GM23248 (cell line): ENCODE results near the gene SUMO4.

ENCODE experiments used
- EZH2 ChIP-seq: fragments of 200-600 bp; sonication (generic); IDR thresholded peaks from 2 replicates; pipeline ENCODE4 v1.6.1; 2018; ENCODE audit warnings: antibody characterized with exemption, mild to moderate bottlenecking; ENCODE audit not compliant: insufficient read depth, poor library complexity, severe bottlenecking
- EZH2phosphoT487 ChIP-seq: fragments of 200-600 bp; sonication (generic); IDR thresholded peaks from 2 replicates; pipeline ENCODE4 v1.6.1; 2018; ENCODE audit warnings: antibody characterized with exemption, moderate library complexity, mild to moderate bottlenecking, low read depth; ENCODE audit not compliant: insufficient read depth

GRCh38 chr6:149419696-149420404 lies 19.8 kb downstream of the SUMO4 start:
- TF ChIP-seq EZH2phosphoT487, result no peak
- no peak for TF ChIP-seq EZH2
